Measurements from ENCODE around the gene UBE2E1.
A peak's percentile ranks its signal among the peaks of the same experiment; 100 is the strongest.
"Not testable (repeated sequence)": the region's sequence is repeated elsewhere in the genome, so short reads cannot be mapped to it uniquely, and the experiment has no call there.

UBE2E1 gene

DNA sequence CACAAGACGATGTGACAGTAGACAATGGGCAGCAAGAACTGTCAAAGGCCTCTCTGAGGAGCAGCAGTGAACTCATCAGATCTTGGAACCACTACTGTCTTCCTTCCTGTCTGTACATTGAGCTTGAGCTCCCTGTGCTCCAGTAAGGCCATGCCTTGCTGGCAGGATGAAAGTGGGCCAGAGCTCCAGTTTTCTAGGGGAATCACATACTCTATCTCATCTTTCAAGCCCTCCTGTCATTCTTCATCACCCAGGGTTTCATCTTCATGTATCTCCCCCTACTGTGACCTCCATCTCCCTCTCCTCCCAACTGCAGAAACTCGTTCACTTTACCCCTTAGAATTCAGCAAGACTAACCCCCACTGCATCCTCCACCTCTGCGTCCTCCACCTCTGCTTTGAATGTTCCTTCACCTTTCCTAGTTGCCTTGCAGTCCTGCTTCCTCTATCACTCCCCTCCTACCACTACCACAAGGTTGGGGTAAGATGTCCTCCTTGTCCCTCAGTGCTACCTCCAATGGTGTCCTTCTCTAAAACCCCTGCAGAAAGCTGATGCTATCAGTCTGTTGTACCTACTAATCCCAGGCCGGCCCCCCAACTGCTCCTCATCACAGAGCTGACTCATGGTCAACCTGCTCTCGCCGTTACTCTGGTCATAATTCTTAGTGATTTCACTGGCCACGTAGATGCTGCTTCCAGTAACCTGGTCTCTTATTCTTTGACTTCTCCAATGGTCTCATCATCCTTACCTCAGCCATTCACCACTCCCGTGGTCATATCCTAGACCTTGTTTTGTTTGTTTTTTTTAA lies 88.7 kb downstream of the UBE2E1 start:
- TF ChIP-seq, protein P1, sequence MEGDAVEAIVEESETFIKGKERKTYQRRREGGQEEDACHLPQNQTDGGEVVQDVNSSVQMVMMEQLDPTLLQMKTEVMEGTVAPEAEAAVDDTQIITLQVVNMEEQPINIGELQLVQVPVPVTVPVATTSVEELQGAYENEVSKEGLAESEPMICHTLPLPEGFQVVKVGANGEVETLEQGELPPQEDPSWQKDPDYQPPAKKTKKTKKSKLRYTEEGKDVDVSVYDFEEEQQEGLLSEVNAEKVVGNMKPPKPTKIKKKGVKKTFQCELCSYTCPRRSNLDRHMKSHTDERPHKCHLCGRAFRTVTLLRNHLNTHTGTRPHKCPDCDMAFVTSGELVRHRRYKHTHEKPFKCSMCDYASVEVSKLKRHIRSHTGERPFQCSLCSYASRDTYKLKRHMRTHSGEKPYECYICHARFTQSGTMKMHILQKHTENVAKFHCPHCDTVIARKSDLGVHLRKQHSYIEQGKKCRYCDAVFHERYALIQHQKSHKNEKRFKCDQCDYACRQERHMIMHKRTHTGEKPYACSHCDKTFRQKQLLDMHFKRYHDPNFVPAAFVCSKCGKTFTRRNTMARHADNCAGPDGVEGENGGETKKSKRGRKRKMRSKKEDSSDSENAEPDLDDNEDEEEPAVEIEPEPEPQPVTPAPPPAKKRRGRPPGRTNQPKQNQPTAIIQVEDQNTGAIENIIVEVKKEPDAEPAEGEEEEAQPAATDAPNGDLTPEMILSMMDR (IDR thresholded peaks at IDR 0.05; ENCODE audit: low read depth, low read length): no peak
- DNase-seq (ENCODE audit: low read depth in 2 of 2): no peak
- no peak overlapping the region for H3K4me3 ChIP-seq (replicated peaks in 1 of 2; ENCODE audit: low read depth in 2 of 2, low read length in 2 of 2)

DNA sequence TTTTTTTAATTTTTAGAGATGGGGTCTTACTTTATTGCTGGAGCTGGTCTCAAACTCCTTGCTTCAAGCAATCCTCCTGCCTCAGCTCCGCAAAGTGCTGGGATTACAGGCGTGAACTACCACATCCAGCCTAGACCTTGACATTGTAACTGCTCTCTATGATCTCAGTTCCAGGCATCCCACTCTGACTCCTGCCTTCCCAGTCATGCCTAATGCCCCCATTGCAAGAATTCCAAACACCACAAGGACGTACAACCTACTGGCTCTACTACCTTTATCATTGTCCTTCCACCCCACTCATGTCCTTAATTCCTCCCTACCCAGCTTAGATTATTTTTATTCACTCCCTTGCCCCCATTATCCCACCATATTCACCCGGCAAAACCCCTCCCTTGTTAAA lies 89.4 kb downstream of the UBE2E1 start:
- no peak overlapping the region for H3K4me3 ChIP-seq (replicated peaks in 1 of 2; ENCODE audit: low read depth in 2 of 2, low read length in 2 of 2)
- TF ChIP-seq, protein P1 (IDR thresholded peaks at IDR 0.05; ENCODE audit: low read depth, low read length): no peak
- no peak for DNase-seq (ENCODE audit: low read depth in 2 of 2)

DNA sequence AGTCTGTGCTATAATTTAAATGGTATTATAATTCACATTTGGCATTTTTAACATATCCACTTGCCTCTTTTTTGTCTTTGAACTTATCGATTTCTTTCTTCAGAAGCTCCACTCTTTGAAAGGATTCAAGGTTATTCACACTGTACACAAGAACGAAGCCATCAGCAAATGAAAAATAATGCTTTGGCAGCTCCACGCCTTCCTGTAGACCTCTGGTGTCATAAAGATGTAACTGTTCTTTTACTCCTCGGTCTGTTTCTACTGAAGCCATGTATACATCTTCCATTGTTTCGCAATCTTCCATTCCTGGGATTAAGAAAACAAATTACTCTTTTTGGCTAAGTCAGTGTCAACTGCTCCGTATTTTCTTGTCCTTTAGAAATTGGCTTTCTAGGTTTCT lies 95.0 kb downstream of the UBE2E1 start:
- DNase-seq (ENCODE audit: low read depth in 2 of 2): peak; percentile 32 to 65
- no peak overlapping the region for H3K4me3 ChIP-seq (replicated peaks in 1 of 2; ENCODE audit: low read depth in 2 of 2, low read length in 2 of 2)
- TF ChIP-seq, protein P1 (IDR thresholded peaks at IDR 0.05; ENCODE audit: low read depth, low read length): no peak

DNA sequence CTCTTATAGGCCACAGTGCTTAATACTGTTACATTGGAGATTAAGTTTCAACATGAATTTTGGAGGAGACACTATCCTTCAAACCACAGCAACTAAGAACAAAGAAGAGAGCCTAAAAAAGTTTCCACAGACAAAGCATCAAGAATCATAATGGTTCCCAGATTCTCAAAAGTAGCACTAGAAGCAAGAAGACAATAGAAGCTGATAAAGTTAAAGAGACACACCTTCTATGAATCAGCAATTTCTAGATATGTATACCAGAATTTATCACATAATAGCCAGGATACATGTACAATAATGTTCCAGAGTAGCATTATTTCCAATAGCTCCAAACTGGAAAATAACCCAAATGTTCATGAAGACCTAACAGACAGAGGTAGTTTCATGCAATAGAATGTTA lies 98.8 kb downstream of the UBE2E1 start:
- no peak for DNase-seq (ENCODE audit: low read depth in 2 of 2)
- no peak overlapping the region for H3K4me3 ChIP-seq (replicated peaks in 1 of 2; ENCODE audit: low read depth in 2 of 2, low read length in 2 of 2)
- TF ChIP-seq, protein P1 (IDR thresholded peaks at IDR 0.05; ENCODE audit: low read depth, low read length): no peak

DNA sequence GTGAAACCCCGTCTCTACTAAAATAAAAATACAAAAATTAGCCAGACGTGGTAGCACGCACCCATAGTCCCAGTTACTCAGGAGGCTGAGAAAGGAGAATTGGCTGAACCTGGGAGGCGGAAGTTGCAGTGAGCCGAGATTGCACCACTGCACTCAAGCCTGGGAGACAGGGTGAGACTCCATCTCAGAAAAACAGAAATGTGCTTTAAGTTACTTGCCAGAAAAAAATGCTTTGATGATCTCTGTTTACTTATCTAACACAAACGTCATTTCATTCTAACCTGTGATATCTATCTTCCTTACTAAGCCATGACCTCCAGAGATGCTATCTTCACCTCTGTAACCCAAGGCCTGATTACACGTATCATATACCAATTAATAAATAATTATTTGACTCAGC lies 103.6 kb downstream of the UBE2E1 start:
- TF ChIP-seq, protein P1 (IDR thresholded peaks at IDR 0.05; ENCODE audit: low read depth, low read length): no peak

DNA sequence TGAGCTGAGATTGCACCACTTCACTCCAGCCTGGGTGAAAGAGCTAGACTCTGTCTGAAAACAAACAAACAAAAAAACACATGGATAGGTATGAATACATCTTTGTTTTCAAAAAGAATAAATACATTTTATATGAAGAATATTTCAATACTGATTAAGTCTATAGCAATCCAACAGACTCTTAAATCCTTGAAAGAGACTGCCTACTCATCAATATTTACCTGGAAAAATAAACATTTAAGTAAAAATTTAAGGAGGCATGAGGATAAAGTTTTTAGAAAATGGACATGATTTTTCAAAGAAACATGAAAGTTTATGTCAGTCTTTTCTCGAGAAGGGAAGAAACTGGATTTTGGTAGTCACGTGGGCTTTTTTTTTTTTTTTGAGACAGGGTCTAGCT lies 105.6 kb downstream of the UBE2E1 start:
- H3K4me3 ChIP-seq (replicated peaks in 1 of 2; ENCODE audit: low read depth in 2 of 2, low read length in 2 of 2): no peak overlapping the region
- no peak for DNase-seq (ENCODE audit: low read depth in 2 of 2)
- TF ChIP-seq, protein P1 (IDR thresholded peaks at IDR 0.05; ENCODE audit: low read depth, low read length): no peak

More for the DNA sequence above, 103.6 kb downstream of the UBE2E1 start:
- DNase-seq (ENCODE audit: low read depth in 2 of 2): no peak
- H3K4me3 ChIP-seq (replicated peaks in 1 of 2; ENCODE audit: low read depth in 2 of 2, low read length in 2 of 2): no peak overlapping the region

DNA sequence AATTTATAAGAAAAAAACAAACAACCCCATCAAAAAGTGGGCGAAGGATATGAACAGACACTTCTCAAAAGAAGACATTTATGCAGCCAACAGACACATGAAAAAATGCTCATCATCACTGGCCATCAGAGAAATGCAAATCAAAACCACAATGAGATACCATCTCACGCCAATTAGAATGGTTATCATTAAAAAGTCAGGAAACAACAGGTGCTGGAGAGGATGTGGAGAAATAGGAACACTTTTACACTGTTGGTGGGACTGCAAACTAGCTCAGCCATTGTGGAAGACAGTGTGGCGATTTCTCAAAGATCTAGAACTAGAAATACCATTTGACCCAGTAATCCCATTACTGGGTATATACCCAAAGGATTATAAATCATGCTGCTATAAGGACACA lies 106.6 kb downstream of the UBE2E1 start:
- not testable (repeated sequence) for H3K4me3 ChIP-seq (replicated peaks in 1 of 2; ENCODE audit: low read depth in 2 of 2, low read length in 2 of 2); DNase-seq (ENCODE audit: low read depth in 2 of 2)

Data from cardiac fibroblast (primary cell).